ENCODE data around the gene PRDM16. TPM values are rescaled to one million over a fixed set of nuclear protein-coding genes. Genes with fewer than 3 reads are reported as not detected.

The PRDM16 gene
- total RNA-seq, 4 donors from 2014 or later = 0.41 to 0.95 TPM; not detected in 2

DNA sequence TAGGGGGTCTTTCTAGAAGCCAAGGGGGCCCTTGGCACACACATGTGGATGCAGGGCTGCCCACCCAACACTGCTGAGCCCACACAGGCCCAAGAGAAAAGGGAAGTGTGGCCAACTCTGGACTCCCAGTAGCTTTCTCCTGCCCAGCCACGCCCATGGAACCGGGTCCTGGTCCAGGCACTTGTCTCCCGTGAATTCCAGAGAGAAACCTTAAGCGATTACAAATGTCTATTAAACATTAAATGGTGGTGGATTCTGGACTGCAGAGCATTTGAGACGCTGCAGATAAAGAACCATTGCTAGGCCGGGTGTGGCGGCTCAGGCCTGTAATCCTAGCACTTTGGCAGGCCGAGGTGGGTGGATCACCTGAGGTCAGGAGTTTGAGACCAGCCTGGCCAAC, 284.9 kb downstream of the PRDM16 start:
- Histone ChIP-seq H3K4me3 (no peak overlapping the region), H3K27me3 (no peaks in the 10 kb centered on the region), H3K36me3 (no peaks in the 10 kb centered on the region), H3K27ac (peak overlapping the region in 2 of 4 donors; percentile 75 to 92), H3K9me3 (no peaks in the 10 kb centered on the region), H3K4me1 (peaks cover 11 to 33% (median 19%) of the 10 kb centered on the region in 4 donors)
- no peak for DNase-seq
- 67 to 80% methylated on average over 1 to 8 of the region's 8 CpGs for WGBS, 2 donors (ENCODE audit: low coverage in 1 of 2)
- in situ Hi-C loops (cut with MboI; ENCODE audit: low pct_ligation_motif_present in 1 of 4, low pct_unique_long_range_greater_than_20kb in 1 of 4, low sequenced_read_pairs in 3 of 4) (no loop called here), intact Hi-C loops (cut with DNase I; ENCODE audit: low total_unique reads) (no loop called here)
- TF ChIP-seq CTCF (IDR thresholded peaks at IDR 0.05) = no peak
- TF ChIP-seq POLR2AphosphoS5 (IDR thresholded peaks at IDR 0.05) = no peak
- TF ChIP-seq EP300 (IDR thresholded peaks at IDR 0.05; ENCODE audit: low read depth) = no peak
- TF ChIP-seq POLR2A (IDR thresholded peaks at IDR 0.05) = no peak

GRCh38 chr1:3355089-3355488, 286.1 kb downstream of the PRDM16 start:
- Histone ChIP-seq H3K27ac (no peak overlapping the region), H3K4me3 (no peak overlapping the region), H3K27me3 (no peaks in the 10 kb centered on the region), H3K4me1 (peaks cover 11 to 32% (median 19%) of the 10 kb centered on the region in 4 donors), H3K9me3 (no peaks in the 10 kb centered on the region), H3K36me3 (no peaks in the 10 kb centered on the region)
- WGBS, 2 donors (ENCODE audit: low coverage in 1 of 2) = 91% methylated on average over 8 of the region's 8 CpGs; no CpG with 5 or more reads in 1 of the 2 donors
- intact Hi-C loops (cut with DNase I; ENCODE audit: low total_unique reads) (no loop called here), in situ Hi-C loops (cut with MboI; ENCODE audit: low pct_ligation_motif_present in 1 of 4, low pct_unique_long_range_greater_than_20kb in 1 of 4, low sequenced_read_pairs in 3 of 4) (no loop called here)
- no peak for DNase-seq
- TF ChIP-seq CTCF (IDR thresholded peaks at IDR 0.05) = no peak
- TF ChIP-seq POLR2AphosphoS5 (IDR thresholded peaks at IDR 0.05) = no peak
- no peak for TF ChIP-seq POLR2A (IDR thresholded peaks at IDR 0.05)
- TF ChIP-seq EP300 (IDR thresholded peaks at IDR 0.05; ENCODE audit: low read depth) = no peak

DNA sequence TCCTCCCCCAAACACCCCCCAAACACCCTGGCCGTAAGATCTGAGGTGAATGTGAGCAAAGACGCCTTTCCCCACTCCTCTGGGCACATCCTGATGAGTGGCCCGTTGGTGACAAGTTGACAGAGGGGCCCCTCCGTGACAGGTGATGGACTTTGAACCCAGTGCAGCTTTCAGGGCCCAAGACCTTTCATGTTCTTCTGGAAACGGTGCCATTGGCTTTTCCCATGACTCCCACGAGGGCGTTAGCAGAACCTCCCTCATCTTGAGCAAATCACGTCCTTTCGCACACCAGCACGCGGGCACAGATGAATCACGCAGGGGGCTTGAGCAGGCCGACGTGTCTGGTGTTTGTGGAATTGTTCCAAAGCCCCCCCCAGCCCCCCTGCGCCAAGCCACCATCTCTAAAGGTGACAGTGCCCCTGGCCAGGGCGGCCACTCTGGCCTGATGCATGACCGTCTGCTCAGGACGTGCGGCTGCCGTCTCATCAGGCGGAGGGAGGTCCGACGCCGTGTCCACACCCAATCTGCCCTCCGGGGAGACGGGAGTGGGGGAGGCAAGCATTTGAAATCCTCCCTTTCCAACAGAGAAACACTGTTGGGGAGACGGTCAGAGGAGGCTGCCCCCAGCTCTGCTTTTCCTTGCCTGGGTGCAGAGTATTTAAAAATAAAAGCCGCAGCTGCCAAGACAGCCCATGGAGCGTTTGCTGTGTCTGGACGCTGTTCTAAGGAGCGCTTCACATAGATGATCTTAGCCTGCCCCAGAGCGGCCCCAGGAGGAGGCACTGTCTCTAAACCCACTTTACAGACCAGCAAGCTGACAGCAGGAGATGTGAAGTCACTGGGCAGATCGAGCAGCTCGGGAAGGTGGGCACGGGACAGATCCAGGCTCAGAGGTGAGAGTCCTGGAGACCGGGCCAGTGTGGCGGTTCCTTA, 287.2 kb downstream of the PRDM16 start:
- no peaks in the 10 kb centered on the region for H3K36me3 ChIP-seq
- no peaks in the 10 kb centered on the region for H3K27me3 ChIP-seq
- no peak overlapping the region for H3K27ac ChIP-seq
- in situ Hi-C loops (cut with MboI; ENCODE audit: low pct_ligation_motif_present in 1 of 4, low pct_unique_long_range_greater_than_20kb in 1 of 4, low sequenced_read_pairs in 3 of 4) = no loop called here
- TF ChIP-seq POLR2A (IDR thresholded peaks at IDR 0.05) (no peak), POLR2AphosphoS5 (IDR thresholded peaks at IDR 0.05) (no peak), EP300 (IDR thresholded peaks at IDR 0.05; ENCODE audit: low read depth) (no peak), CTCF (IDR thresholded peaks at IDR 0.05) (no peak)
- 41 to 79% methylated on average over 9 to 37 of the region's 37 CpGs for WGBS, 2 donors (ENCODE audit: low coverage in 1 of 2)
- H3K4me1 ChIP-seq = peaks cover 11 to 22% (median 18%) of the 10 kb centered on the region in 4 donors
- no peak overlapping the region for H3K4me3 ChIP-seq
- intact Hi-C loops (cut with DNase I; ENCODE audit: low total_unique reads) = no loop called here
- no peaks in the 10 kb centered on the region for H3K9me3 ChIP-seq
- no peak for DNase-seq

GRCh38 chr1:3356827-3357460, 287.9 kb downstream of the PRDM16 start:
- no peak for TF ChIP-seq CTCF (IDR thresholded peaks at IDR 0.05)
- TF ChIP-seq EP300 (IDR thresholded peaks at IDR 0.05; ENCODE audit: low read depth) = no peak
- TF ChIP-seq POLR2A (IDR thresholded peaks at IDR 0.05) = no peak
- TF ChIP-seq POLR2AphosphoS5 (IDR thresholded peaks at IDR 0.05) = no peak
- H3K27me3 ChIP-seq = no peaks in the 10 kb centered on the region
- no peak for DNase-seq
- WGBS, 2 donors (ENCODE audit: low coverage in 1 of 2) = 79% methylated on average over 21 of the region's 21 CpGs; no CpG with 5 or more reads in 1 of the 2 donors
- H3K27ac ChIP-seq = no peak overlapping the region
- H3K4me3 ChIP-seq = no peak overlapping the region
- H3K9me3 ChIP-seq = no peaks in the 10 kb centered on the region
- intact Hi-C loops (cut with DNase I; ENCODE audit: low total_unique reads) = no loop called here
- in situ Hi-C loops (cut with MboI; ENCODE audit: low pct_ligation_motif_present in 1 of 4, low pct_unique_long_range_greater_than_20kb in 1 of 4, low sequenced_read_pairs in 3 of 4) = no loop called here
- no peaks in the 10 kb centered on the region for H3K36me3 ChIP-seq
- H3K4me1 ChIP-seq = peaks cover 8 to 16% (median 14%) of the 10 kb centered on the region in 4 donors
